Skin of body (tissue), 2 donors: ENCODE results near the gene ANKRD55. TPM values are rescaled to one million over a fixed set of nuclear protein-coding genes. Genes with fewer than 3 reads are reported as not detected.
"Not testable (repeated sequence)": the region's sequence is repeated elsewhere in the genome, so short reads cannot be mapped to it uniquely, and the experiment has no call there.

ENCODE experiments used
- DNase-seq: peaks from one replicate; lab custom pipeline; 2025; lab: John Stamatoyannopoulos, UW
- total RNA-seq: library from RNA; depleted of rRNA; stranded (reverse); fragments of >200 nt; gene quantifications from one replicate; pipeline ENCODE4 v1.2.3, GENCODE V29; 2014

The ANKRD55 gene
- total RNA-seq, 1 donor from 2014 or later = 0.30 TPM

DNA sequence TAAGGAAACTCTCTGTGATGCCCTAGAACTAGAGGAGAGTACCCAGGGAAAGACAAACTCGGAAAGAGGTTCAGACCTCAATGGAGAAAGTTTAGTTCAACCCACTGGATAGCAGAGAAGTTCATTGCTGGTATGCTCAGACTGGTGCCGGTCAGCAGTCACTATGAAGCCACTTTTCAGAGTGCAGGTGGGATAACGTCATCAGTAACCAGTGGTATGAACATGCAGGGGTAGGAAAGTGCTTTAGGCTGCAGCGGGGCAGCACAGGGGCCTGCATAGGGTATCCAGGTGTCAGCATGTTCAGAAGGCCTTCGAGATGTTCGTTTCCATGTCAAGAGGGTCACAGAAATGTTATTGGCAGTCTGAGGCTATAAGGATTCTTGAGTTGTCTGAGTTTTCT, 20.8 kb upstream of the ANKRD55 start:
- no peak for DNase-seq

DNA sequence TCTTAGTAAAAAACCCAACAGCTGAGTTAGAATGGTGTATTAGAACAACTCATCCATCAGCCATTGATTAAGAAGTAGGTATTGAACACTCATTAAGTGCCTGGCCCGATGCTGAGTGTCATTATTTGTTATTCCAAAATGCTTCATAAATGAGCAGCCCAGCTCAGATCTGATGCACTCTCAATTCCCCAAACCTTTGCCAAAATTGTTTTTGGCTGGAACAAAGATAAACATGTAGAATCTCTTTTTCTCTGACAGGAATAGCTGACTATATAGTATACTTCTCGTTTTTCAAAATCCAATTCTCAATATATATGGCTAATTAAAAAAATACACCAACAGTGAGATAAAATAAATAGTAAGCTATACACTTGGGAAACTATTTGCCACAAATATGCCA, 20.0 kb upstream of the ANKRD55 start:
- DNase-seq = no peak

DNA sequence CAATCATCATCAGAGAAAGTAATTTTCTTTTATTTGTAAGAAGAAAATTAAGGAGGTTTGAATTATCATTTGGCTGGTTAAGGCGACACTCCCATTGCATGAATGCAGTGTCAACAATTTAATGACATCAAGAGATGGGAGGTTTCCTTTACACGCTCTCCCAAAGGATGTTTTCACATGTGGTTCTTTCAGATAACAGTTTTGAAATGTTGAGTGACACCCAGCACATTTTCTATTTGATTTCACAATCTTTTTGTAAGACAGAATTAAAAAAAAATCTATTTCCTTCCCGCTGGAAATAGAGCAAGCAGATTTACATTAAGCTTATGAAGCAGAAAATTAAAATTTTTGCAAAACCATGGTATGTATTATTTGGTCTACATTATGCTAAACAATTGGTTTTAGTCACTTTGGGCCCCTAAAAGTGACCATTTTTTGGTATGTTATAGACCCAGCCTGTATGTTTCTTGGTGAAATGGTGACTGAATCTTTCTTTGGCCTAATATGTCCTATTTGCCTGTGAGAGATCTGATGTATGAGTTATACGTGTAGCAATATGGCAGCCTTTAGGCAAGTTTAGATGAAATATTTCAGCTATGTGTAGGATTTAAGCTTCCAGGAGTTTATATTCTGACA, 18.9 kb upstream of the ANKRD55 start:
- peak; percentile 38 for DNase-seq

DNA sequence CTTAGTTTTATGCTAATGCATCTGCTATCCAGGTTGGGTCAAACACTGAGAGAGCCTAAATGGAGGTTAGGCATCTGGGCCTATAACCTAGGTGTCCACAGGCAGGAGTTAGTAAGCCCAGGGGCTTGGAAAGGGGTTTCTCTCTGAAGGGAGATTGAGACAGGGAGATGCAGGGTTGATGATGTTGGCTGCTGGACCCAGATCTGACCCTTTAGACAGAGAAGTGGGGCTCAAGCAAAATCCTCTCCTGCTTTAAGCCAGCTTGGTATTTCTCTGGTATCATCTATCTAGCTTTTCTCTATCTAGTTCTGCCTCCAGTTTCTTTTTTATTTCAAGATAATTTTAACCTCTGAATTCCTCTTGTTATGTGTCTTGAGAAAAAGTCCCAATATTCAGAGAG, 18.3 kb upstream of the ANKRD55 start:
- DNase-seq = no peak

DNA sequence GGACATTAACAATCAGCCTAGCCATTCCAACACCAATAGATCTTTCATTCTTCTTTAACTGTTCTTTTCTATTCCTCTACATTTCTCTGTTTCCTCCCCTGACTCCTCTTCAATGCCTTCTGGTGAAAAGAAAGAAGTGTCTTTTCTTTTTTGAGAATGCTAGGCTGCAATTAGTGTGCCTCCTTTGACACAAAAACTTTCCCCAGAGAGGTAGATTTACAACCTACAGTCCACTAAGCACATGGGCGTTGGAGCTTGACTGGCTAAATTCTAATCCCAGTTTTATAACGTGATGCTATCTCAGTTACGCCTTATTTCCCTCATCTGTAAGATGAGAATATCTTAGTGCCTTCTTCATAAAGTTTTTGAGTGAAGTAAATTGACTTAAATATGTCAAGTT, 16.9 kb upstream of the ANKRD55 start:
- no peak for DNase-seq

DNA sequence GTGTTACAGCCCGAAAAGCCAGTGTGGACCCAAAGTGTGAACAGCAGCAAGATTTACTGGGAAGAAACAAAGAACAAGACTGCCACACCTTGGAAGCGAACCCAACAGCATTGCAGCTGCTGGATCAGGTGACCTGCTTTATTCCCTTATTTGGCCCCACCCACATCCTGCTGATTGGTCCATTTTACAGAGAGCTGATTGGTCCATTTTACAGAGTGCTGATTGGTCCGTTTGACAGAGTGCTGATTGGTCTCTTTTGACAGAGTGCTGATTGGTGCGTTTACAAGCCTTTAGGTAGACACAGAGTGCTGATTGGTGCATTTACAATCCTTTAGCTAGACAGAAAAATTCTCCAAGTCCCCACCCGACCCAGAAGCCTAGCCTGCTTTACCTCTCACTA, 16.0 kb upstream of the ANKRD55 start:
- DNase-seq = not testable (repeated sequence)

DNA sequence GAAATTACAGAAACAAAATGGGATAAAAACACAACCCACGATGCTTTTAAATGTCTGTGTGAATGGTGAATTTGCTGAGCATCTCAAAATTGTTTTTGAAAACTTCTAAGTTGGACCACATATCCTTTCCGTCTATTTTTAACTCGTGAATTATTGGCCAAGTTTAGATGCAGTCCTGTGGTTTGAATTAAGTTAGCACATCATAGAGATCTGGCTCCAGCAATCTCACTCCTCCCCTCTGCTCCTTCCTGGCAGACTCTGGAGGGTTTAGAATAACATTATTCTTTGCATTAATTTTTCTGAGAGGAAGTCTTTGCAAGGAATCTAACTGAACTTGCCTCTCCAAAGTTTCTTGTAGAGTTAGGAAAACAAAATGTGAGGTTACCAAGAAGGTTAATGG, 14.5 kb upstream of the ANKRD55 start:
- peak; percentile 92 for DNase-seq

DNA sequence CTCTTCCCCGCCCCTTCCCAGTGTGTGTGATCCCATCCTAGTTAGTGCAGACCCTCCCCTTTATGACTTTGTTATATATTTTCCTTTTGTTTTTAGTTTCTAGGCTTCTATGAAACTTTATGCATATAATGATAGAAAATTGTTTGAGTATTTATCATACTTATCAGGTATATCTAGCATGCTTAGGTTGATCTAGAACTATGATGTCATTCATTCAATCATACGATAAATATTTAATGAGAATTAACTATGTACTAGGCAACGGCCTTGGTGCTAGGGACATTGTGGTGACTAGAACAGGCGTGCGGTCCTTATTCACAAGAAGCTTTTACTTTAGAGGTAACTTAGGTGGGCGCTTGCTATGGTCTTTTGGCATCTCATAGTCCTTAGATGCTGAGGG, 13.6 kb upstream of the ANKRD55 start:
- DNase-seq = no peak

DNA sequence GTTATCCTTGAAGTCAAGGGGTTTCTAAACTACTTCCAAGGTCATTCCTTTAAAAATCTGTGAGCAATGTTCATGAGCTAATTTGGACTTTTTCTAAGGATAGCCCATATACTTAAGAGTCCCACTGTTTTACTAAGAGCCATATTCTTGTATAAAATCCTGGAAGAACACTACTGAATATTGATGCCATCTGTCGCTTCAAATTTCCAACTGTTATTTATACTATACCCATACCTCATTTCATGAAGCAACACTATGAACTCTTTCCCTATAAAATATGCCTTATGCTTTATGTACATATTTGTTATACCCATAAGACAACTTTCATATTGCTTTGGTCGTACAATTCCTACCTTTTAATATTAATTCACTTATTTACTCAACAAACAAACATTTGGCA, 12.4 kb upstream of the ANKRD55 start:
- DNase-seq = no peak

DNA sequence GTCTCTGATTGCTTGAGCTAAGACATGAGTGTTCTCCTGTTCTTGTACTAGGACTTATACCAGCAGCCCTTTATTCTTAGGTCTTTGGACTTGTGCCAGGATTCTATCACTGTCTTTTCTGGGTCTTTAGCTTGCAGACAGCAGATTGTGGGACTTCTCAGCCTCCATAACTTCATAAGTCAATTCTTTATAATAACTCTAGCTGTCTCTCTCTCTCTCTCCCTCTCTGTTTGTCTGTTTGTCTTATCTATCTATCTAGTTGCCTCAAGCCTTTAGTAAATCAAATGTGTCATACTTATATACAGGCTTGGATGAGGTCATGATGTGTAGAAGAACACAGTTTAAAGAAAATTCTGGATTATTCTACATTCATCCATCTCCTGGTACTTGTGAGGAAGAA, 11.5 kb upstream of the ANKRD55 start:
- no peak for DNase-seq

DNA sequence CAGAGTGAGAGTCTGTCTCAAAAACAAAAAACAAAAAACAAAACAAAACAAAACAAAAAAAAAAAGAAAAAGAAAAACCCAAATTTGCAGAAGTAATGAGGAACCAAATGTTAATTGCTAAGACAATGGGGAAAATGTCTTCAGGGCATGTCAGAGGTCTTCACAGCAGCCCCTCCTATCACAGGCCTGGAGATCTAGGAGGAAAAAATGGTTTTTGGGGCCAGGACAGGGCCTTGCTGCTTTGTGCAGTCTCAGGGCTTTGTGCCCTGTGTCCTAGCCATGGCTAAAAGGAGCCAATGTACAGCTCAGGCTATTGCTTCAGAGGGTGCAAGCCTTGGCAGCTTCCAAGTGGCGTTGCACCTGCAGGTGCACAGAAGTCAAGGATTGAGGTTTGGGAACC, 9.1 kb upstream of the ANKRD55 start:
- not testable (repeated sequence) for DNase-seq

DNA sequence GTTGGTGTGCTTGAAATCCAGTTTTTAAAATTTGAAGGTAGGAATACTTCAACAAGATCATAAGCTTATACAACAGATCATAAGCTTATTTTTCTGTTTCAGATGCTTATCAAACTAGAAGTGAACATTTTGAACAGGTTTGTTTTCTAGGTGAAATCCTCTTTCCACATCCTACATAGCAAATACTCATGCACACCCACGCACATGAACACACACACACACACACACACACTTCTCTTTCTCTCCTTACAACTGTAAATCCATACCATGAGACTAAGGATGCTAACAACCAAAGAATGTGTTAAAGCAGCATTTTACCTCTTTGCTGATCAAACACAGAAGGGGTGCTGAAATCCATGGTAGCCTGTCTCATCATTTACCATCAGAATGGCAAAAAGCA, 592 bp downstream of the ANKRD55 start:
- DNase-seq = no peak

DNA sequence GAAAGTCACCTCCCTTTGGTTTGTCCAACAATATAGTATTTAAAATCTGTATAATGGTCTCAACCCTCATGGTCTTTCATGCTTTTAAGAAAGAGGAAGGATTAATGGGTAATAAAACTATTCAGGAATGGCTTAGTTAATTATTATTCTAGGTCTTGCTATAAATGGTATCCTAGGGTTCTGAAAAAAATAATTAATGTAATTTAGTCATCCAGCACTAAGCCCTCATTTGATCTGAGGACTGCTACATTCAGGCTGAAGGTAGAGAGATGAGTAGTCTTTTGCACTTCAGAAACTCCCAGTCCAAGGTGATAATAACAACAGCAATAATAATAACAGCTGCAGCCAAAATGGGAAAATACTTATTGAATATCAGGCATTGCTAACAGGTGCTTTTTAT, 2.6 kb downstream of the ANKRD55 start:
- no peak for DNase-seq

DNA sequence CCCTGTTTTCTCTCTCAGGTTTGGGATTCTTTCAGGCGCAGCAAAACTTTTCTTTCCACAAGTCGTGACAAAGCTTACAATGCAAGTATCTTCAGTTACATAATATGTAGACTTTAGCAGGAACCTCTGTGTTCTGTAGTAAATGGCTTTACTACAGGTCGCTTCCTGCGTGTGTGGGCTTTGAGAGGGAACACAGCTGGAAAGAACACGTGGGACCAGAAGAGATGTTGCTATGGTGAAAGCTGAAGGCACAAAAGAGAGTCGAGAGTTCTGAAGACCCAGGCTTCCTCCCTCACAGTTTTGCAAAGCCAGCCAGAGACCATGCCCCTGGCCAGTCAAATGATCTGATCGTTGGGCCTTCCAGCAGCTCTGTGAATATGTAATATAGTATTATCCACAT, 4.0 kb downstream of the ANKRD55 start:
- no peak for DNase-seq

DNA sequence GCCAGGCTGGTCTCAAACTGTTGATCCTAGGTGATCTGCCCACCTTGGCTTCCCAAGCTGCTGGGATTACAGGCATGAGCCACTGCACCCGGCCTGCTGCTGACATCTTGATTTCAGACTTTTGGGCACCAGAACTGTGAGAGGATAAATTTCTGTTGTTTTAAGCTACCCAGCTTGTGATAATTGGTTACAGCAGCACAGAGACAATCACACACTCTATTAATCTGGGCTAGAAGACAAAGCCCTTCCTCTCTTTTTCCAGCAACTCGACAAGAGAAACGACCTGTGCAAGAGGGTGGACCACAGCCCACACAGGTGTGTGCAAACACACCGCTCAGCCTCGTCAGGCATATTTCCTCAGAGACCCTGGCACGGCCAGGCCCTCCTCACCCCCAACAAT, 4.5 kb downstream of the ANKRD55 start:
- peak; percentile 48 for DNase-seq

DNA sequence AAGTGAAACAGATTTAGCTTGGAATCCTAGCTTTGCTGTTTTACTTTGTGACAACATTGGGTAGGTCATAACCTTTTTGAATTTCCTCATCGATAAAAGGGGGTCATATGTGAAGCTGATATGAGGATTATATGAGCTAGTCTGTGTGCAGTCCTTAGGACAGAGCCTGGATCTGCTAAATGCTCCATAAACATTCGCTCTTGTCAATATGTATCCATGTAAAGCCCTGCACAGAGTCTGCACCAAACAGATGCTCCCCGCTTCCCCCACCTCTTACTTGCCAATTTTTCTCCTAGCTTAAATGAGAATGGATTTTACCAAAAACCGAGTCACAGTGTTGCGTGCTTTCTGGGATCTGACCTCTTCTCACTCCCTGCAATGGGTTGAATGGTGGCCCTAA, 5.4 kb downstream of the ANKRD55 start:
- DNase-seq = no peak

DNA sequence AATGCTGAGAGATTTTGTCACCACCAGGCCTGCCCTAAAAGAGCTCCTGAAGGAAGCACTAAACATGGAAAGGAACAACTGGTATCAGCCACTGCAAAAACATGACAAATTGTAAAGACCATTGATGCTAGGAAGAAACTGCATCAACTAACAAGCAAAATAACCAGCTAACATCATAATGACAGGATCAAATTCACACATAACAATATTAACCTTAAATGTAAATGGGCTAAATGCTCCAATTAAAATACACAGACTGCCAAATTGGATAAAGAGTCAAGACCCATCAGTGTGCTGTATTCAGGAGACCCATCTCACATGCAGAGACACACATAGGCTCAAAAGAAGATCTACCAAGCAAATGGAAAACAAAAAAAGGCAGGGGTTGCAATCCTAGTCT, 9.8 kb downstream of the ANKRD55 start:
- DNase-seq = not testable (repeated sequence)

DNA sequence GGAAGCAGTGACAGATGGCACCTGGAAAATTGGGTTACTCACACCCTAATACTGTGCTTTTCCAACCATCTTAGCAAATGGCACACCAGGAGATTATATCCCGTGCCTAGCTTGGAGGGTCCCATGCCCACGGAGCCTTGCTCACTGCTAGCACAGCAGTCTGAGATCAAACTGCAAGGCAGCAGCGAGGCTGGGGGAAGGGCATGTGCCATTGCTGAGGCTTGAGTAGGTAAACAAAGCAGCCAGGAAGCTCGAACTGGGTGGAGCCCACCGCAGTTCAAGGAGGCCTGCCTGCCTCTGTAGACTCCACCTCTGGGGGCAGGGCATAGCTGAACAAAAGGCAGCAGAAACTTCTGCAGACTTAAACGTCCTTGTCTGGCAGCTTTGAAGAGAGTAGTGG, 11.5 kb downstream of the ANKRD55 start:
- DNase-seq = not testable (repeated sequence)

DNA sequence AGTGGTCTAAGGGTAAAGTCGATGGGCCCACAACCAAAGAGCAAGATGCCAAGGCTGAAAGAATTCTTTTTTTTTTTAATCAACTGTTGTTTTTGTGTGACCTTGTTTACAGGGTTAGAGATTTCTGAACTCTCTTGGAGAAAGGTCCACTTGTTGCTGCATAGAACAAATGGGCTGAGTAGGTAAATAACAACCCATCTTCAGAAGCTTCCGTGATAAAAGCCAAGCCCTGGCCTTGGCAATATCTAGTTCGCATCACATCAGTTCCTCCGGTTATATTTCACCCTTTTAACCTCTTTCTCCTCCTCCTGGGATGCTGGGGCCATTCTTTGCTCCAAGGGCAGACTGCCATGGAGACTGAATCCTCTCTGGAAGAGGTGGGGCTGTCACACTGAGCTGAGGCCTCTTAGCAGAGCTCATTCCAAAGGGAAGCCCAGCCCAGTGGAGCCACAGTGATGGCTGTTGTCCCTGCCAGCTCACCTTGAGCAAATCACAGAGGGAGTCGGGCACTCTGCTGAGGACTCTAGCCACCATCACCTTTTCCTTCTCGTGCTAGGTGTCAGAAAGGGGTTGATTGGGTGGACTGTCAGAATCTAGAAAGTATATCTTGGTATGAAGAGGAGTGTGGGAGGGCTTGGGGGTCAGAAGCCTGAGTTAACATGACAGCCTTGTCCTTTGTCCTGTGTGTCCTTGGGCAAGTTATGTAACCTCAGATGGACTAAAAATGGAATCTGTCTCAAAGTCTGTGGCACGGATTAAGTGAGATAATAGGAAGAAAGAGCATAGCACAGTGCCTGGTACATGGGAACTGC, 17.9 kb downstream of the ANKRD55 start:
- DNase-seq = no peak

DNA sequence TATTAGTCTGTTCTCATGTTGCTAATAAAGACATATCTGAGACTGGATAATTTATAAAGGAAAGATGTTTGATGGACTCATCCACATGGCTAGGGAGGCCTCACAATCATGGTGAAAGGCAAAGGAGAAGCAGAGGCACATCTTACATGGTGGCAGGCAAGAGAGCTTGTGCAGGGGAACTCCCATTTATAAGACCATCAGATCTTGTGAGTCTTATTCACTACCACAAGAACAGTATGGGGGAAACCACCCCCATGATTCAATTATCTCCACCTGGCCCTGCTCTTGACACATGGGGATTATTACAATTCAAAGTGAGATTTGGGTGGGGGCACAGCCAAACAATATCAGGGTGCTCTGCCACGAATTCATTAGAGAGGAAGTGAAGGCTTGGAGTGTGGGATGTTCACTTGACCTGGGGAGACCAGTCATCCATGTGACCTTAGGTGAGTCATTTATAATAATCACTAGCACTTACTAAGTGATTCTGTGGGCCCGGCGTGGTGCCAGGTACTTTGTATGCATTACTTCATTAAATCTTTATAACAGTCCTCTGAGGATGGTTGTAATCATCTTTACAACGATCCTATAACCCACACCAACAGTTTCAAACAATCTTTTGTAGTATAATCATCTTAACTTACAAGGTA, 19.1 kb downstream of the ANKRD55 start:
- DNase-seq = not testable (repeated sequence)

DNA sequence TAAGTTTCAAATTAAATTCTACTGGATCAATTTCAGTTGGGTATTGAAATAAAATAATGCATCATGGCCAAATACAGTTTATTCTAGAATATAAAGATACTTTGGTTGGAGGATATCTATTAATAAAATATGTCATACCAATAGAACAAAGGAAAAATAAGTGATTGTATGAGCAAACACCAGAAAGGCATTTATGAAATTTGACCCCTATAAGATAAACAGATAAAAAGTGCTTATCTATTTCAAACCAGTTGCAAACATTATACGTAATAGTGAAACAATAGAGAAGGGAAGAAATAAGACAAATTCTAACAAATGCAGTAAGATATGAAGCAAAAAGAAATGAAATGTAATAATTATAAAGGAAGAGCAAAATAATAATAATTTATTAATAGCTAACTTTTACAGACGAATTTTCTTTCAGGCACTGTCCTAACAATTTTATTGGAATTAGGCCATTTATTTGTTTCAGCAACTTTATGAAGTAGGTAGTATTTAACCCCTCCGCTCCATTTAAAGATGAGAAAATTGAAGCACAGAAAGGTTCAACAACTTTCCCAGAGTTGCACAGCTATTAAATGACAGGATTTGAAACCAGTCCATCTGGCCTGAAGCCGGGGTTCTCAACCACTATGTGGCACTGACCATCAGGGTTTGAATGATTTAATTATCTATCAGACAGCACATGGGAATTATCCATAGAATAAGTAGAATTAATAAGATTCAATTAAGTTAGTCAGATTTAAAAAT, 20.8 kb downstream of the ANKRD55 start:
- no peak for DNase-seq

DNA sequence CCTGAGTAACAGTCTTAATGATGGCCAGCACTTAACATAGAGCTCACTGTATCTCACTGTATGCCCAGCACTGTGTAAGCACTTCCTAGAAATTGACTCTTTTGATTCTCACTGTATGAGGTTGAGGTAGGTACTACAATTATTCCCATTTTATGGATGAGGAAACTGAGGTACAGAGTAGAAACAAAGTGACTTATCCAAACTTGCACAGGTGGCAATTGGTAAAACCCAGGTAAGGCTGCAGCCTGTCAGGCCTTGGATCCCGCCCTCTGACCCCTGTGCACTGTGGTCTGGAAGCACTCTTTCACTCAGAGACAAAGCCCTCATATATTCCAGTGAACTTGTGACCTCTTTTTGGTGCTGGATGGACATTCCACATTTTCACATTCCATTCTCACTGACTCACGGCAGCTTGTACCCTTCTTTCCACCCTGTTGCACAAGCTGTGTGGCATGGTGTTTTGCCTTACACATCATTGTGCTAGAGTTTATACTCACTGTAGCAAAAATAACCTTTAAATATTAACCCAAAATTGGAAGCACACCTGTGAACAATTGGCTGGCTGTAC, 21.7 kb downstream of the ANKRD55 start:
- no peak for DNase-seq
